GM19193 (cell line): ENCODE measurements around the gene TLR2.

Source experiments
- POLR2A ChIP-seq: IDR thresholded peaks from 4 replicates; pipeline ENCODE4 v1.6.1; 2011; ENCODE audit not compliant: insufficient read depth, insufficient read length; ENCODE audit errors: extremely low read depth

The TLR2 gene, protein sequence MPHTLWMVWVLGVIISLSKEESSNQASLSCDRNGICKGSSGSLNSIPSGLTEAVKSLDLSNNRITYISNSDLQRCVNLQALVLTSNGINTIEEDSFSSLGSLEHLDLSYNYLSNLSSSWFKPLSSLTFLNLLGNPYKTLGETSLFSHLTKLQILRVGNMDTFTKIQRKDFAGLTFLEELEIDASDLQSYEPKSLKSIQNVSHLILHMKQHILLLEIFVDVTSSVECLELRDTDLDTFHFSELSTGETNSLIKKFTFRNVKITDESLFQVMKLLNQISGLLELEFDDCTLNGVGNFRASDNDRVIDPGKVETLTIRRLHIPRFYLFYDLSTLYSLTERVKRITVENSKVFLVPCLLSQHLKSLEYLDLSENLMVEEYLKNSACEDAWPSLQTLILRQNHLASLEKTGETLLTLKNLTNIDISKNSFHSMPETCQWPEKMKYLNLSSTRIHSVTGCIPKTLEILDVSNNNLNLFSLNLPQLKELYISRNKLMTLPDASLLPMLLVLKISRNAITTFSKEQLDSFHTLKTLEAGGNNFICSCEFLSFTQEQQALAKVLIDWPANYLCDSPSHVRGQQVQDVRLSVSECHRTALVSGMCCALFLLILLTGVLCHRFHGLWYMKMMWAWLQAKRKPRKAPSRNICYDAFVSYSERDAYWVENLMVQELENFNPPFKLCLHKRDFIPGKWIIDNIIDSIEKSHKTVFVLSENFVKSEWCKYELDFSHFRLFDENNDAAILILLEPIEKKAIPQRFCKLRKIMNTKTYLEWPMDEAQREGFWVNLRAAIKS

DNA sequence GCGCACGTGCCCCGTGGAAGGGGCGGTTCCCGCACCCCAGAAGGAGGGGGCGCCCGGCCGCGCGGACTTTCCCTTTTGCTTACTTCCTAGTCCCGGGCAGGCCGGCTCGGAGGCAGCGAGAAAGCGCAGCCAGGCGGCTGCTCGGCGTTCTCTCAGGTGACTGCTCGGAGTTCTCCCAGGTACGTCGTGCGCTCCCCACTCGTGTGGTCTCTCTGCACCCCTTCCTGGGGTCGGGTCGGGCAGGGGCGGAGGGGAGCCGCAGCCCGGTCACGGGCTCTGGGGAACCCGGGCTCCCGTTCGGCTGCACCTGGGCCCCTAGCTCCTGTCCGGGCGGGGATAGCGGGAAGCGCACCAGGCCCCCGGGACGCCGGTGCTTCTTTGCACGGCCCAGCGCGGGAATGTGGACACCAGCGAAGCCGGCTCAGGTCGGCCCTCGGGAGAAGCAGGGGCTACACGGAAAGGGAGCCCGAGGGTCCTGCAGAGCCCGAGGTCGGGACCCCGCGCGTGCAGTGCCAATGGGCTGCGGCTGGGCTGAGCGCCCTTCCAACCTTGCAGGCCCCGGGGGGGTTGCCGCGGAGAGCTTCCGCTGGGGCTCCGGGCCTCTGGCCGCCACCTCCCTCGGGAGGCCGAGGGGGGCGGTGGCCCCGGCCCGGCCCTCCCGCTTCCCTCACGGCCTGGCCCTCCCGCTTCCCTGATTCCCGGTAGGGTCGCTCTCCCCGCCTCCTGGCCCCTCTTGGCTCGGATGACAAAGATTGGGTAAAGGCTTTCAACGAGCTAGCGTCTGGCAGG lies at the start of gene TLR2:
Gene TLR2, plus strand, starts transcription at position 99 of the 789 bp plus-strand sequence. CDS start 18,628 bp downstream, outside the sequence.
- no peak for TF ChIP-seq POLR2A

DNA sequence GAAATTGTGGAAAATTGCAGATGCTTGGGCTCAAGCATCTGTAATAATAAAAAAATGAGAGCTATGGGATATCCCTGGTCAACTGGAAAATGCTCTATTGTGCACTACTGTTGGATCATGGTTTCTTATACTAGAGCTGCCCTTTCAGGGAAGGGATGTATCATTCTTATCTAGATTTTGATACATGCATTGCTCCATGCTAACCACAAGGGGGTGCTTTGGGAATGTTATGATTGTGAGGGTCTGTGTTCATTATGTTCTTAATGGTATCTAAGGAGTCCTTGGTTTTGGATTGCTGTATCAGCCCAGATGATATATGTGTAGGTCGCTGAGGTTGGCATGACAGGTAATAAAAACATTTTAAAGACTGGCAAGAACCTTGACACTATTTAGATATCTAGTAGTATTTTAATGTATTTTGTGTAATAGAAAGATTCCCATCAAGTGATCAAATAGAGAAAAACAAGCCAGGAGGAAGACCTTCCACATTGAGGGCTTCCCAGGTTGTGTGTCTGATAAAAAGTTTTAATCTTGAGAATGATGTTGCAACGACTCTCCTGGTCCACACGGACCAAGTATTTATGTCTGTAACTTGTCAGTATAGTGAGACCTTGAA lies 49.2 kb upstream of the TLR2 start:
- TF ChIP-seq POLR2A, result no peak

DNA sequence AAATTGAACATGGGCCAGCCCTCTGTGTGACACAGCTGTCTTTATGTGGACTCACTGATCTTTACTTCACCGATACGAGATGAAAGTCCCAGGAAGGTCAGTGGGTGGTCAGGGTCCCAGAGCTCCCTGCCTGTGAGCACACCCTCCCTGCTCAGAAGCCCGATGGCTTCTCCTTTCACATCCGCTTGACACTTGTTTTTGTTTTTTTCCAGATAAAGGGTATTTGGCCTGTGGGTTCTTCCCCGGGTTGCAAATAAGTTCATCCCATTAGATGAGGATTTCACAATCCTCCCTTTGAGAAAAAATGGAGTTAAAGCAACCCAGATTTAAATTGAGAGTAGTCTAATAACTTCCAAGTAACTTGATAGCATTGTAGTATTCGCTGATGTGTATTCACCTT lies 48.2 kb upstream of the TLR2 start:
- TF ChIP-seq POLR2A, result no peak

DNA sequence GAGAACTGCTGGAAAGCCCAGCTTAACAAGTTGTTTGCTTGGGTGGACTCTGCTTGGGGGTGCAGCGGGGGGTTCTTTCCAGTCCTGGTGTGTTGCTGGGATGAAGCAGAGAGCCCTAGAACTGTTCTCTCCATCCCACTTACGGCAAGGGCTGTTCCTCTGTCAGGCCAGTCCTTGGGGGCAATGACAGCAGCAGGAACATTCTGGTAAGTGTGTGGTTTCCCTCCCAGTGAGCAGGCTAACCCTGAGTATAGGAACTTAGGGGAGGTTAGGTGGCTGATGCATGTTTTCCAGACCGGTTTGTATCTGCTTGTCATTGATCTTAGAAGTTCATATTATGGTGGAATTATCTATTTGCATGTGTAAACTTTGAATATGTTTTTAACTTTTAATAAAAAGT lies 46.9 kb upstream of the TLR2 start:
- TF ChIP-seq POLR2A, result peak; percentile 28

DNA sequence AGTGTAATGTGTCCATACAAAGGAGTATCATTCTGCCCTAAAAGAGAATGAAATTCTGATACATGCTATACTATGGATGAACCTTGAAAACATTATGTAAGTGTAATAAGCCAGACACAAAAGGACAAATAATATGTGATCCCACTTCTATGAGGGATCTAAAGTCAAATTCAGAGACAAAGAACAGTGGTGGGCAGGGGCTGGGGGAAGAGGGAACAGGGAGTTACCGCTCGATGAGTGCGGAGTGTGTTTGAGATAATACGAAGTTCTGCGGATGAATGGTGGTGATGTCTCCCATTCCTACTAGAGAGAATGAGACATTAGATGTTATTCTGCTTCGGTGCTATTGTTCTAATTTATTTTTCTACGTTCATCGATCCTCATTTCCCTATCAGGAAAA lies 46.1 kb upstream of the TLR2 start:
- no peak for TF ChIP-seq POLR2A

DNA sequence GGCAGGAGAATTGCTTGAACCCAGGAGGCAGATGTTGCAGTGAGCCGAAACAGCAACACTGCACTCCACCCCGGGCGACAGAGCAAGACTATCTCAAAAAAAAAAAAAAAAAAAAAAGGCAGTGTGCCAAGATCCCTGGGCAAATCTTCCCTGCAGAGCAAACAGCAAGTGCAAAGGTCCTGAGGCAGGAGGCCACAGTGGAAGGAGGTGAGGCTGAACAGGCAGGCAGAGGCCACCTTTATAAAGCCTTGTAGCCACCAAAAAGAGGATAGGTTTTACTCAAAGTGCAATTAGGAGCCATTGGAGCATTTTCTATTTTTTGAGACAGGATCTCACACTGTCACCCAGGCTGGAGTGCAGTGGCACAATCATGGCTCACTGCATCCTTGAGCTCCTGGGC lies 45.1 kb upstream of the TLR2 start:
- peak; percentile 42 for TF ChIP-seq POLR2A

DNA sequence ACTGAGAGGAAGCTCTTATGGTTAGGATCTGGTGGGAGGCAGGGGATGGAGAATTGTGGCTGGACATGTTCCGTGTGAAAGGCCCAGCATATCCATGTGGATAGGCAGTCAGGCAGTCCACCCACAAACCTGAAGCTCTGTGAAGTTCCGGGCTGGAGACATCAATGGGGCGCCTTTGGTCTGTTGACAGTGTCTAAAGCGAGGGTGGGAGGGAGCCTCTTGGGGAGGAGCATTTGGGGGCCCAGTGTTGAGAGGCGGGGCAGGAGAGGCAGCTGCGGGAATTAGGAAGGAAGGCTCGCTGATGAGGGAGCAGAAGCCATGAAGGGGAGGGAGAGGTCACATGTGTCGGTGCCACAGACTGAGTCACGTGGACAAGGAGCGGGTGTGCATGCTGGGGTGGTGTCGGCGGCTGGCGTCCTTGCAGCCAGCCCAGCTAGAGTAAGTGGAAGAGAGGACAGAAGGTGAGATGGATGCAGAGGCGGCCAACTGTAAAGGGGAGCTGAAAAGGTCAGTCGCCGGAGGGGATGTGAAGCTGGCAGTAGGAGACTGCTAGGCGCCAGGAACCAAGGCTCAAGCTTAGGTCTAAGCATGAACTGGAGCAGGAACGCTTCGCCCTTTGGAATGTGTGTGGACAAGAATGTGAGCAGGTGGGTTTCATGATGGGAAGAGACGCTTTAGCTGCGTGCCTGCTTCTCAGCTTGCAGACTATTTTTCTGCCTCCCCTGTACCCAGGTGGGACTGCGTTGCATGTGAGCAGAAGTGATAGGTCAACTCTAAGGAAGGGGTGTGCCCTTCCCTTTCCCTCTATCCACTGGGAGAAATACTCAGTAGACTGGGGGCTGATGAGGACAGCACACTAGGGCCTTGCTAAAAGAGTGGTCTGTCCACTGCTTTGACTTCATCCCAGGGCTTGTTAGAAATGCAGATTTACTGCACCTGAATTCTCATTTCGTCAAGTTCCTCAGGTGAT lies 44.0 kb upstream of the TLR2 start:
- TF ChIP-seq POLR2A, result no peak

DNA sequence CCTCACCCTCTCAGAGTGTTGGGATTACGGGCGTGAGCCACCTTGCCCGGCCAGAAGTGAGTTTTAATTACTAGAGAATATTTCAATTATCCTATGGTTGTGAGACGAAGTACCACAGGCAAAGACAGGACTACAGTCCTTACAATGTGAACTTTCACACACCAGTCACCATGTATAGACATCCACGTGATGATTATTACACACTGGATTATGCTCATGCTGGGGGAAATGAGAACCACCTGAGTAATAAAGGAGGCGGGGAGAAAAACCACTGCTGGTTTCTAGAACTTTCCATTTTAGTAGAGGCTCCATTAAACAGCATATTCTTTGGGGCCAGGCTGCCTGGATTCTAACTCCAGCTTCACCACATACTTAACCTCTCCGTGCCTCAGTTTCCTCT lies 42.5 kb upstream of the TLR2 start:
- TF ChIP-seq POLR2A, result no peak

DNA sequence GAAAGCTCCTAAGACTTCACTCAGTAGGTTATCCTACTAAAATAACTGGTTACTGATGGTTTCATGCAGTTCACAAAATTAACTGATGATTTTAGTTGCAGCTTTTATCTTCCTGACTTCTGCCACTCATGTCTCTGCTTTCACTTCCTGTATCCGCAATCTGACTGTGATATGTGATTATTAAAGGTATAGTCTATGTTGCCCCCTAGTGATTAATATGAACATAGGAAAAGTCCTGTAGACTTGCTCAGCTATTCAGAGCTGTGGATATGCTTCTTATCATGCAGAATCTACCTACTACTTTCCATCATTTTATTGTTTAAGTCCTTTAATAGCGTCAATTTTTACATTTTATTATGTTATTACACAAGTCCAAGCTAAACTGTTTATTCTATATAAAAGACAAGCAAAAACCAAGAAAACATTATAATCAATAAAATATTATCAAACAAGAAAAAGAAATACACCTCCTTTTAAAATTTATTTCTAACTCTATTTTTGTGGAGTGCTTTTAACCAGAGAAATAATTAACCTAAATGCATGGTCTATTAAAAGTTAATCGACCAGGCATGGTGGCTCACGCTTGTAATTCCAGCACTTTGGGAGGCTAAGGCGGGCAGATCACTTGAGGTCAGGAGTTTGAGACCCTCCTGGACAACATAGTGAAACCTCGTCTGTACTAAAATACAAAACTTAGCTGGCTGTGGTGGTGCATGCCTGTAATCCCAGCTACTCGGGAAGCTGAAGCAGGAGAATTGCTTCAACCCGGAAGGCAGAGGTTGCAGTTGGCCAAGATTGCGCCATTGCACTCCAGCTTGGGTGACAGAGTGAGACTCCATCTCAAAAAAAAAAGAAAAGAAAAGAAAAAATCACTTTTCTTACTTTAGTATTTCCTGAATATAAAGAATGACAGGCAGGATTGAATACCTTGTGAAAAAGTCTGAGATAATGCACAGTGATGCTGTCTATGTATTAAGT lies 40.4 kb upstream of the TLR2 start:
- TF ChIP-seq POLR2A, result no peak

DNA sequence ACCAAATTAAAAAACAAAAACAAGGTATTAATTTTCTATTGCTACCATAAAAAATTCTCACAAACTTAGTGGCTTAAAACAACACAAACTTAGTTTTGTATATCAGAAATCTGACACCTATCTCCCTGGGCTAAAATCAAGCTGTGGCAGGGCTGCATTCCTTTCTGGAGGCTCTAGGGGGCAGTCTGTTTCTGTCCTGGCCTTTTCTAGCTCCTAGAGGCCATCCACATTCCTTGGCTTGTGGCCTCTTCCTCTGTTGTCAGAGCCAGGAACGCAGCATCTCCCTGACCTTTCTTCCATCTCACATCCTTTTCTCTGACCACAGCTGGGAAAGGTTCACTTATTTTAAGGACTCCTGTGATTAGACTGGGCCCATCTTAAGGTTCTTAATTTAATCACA lies 38.9 kb upstream of the TLR2 start:
- no peak for TF ChIP-seq POLR2A

DNA sequence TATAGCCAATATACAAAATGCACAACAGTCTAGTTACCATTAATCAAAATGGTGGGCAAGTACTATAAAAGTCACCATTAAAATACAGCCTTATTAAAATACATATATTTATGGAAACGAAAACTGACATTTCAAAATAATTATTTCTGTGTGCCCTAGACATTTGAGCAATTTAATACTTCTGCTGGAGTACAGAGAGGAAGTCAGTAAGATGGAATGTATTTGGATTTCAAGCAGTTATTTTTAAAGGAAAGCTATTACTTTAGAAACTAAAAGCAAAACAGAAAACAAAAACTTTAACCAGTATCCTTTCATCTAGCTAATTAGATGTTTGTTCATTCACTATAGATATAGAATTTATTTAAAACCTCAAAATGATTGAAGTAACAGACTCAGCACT lies 37.8 kb upstream of the TLR2 start:
- no peak for TF ChIP-seq POLR2A

DNA sequence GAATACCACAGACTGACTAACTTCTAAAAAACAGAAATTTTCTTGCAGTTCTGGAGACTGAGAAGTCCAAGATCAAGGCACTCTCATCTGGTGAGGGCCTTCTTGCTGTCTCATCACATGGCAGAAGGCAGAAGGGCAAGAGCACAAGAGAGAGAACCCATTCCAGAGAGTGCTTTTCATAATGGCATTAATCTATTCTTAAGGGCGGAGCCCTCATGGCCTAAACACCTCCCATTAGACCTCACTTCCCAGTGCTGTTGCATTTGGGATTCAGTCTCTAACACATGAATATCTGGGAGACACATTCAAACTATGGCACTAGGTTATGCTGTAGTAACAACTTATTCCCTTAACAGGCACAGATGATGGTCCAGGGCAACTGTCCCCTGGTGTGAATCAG lies 37.1 kb upstream of the TLR2 start:
- no peak for TF ChIP-seq POLR2A

DNA sequence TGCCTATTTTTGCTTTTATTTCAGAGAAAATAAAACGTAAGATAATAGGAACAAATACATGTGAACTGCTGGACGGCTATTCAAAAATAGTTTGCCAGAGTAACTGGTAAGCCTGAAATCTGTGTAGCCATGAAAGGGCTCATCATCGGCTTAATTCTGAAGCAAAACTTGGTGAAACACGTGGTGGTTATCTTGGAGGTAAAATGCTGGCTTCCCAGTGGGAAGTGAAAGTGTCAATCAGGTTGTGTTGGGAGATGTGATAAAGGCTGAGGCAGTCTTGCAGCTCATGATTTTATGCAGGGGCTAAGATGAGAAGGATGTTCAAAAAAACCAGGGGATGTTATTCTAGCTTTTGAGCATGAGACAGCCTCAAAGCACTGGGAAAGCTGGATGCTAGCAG lies 36.1 kb upstream of the TLR2 start:
- no peak for TF ChIP-seq POLR2A
